ENCODE measurements around the gene SHROOM2.
A peak's percentile ranks its signal among the peaks of the same experiment; 100 is the strongest.
"Not testable (repeated sequence)": the region's sequence is repeated elsewhere in the genome, so short reads cannot be mapped to it uniquely, and the experiment has no call there.

SHROOM2 gene

DNA sequence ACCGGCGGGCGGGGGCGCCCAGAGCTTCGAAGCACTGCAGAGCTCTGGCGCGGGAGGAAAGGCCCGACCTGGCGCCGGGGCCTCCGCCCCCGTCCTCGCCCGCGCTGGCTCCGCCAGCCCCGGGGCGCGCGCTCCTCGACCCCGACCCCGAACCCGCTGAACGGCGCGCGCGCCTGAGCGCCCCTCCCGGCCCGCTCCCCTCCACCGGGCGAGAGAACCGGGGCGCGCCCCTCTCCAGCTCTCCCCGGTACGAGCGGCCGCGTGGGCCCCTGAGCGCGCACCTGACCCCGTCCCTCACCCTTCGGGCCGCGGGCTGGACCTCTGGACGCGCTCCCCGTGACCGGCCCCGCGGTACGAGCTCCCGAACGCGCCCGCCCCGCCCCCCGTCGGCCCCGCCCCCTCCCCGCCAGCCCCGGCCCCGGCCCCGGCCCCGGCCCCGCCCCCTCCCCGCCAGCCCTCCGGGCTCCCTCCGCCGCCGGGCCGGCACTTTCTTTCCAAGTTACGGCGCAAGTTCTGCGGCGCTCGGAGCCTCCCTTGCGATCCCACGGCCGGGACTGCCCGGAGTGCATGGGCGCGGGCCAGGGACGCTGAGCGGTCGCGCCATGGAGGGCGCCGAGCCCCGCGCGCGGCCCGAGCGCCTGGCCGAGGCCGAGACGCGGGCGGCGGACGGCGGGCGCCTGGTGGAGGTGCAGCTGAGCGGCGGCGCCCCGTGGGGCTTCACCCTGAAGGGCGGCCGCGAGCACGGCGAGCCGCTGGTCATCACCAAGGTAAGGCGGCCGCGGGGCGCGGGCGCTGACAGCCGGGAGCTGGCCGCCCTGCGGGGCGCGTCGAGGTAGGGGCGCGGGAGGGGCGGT lies at the start of gene SHROOM2:
Gene SHROOM2, plus strand, starts transcription at position 486 of the 854 bp plus-strand sequence. Its CDS starts 117 bp downstream, at position 603.
- DNase-seq = peak; percentile 2

DNA sequence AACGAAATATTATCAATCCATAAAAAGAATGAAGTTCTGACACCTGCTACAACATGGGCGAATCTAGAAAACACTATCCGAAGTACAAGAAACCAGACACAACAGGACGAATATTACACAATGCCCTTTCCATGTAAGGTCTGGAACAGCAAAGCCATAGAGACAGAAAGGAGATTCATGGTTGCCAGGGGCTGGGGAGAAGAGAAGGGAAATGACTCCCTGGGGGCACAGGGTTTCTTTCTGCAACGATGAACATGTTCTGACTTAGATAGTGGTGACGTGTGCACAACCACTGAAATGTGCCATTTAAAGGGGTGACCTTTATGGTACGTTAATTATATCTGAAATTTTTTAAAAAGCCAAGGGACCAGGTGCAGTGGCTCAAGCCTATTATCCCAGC lies 48.9 kb upstream of the SHROOM2 start:
- DNase-seq = no peak

DNA sequence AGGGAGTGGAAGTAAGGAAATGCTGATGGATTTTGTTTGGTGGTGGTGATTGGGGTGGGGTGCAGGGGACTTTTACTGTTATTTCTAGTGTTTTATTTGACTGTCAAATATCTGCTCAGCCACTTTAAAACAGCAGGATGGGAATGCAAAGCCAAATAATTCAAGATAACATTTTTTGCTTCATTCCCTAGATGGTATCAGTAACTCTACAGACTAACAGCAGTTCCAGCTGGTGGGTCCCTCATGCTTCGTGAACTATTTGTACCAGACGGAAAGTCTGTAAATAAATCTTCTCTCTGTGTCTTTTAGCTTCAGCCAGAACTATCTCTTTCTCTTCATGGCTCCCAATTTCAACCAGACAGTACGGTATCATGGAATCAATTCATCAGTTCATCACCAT lies 48.1 kb upstream of the SHROOM2 start:
- no peak for DNase-seq

GRCh38 chrX:9739130-9739529 lies 47.1 kb upstream of the SHROOM2 start:
- DNase-seq = no peak

GRCh38 chrX:9745417-9746115 lies 40.7 kb upstream of the SHROOM2 start:
- no peak for DNase-seq

DNA sequence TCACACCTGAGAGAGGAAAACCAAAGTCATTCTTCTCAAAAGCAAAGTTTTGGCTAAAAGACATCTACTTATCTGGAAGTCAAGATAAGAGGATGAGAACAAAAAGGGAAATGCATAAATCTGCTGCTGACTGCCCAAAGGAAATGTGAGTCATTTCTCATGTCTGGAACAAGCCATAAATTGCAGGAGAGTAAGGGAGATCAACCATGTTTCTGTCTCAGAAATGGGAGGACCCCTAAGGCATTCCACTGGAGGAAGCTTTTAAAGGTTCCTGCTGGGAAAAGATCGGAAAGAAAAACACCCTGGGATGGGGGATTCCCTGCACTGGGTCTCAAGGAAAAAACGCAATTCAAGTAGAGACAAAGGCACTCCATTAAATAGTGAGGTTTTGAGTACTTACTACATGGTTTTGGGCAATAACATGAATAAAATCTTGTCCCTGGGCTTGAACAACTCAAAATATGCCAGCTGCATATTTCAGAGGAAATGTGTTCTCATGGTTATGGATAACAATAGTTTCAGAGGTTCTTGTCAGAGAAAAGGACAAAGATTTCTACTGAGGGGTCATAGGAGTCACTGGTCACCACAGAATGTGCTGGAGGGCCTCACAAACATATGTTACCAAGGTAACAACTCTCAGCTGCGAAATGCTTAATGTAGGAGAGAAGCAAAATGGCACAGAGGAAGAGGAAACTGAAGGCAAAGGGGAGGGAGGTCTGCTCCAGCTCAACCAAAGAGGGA lies 39.9 kb upstream of the SHROOM2 start:
- no peak for DNase-seq

DNA sequence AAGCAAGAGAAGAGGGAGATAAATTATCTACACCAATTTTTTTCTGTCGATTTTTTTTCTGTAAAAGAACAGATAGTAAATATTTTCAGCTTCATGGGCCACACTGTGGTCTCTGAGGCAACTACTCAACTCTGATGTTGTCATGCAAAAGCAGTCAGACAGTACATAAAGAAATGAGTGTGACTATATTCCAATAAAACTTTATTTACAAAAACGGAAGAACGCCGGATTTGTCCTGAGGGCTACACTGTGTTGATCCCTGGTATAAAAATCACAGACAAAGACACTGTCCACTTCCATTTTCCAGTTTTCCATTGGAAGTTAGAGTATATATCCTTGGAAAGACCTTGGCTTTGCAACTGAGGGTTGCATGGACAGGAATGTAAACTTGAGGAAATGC lies 38.6 kb upstream of the SHROOM2 start:
- no peak for DNase-seq

GRCh38 chrX:9749146-9749692 lies 37.0 kb upstream of the SHROOM2 start:
- DNase-seq = no peak

DNA sequence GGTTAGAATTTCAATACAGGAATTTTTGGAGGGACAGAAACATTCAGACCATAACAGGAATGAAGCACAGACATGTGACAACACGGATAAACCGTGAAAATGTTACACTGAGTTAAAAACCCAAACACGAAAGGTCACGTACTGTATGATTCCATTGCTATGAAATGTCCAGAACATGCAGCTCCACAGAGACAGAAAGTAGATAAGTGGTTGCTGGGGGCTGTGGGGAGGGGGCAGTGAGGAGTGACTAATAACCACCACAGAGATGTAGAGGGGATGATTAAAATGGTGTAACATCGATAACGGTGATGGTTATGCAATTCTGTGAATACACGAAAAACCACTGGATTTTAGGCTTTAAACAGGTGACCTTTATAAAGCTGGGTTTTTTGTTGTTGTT lies 28.9 kb upstream of the SHROOM2 start:
- DNase-seq = no peak

- no peak for DNase-seq
Observed at GRCh38 chrX:9758021-9758638, 28.1 kb upstream of the SHROOM2 start.

GRCh38 chrX:9759337-9759736 lies 26.9 kb upstream of the SHROOM2 start:
- no peak for DNase-seq

DNA sequence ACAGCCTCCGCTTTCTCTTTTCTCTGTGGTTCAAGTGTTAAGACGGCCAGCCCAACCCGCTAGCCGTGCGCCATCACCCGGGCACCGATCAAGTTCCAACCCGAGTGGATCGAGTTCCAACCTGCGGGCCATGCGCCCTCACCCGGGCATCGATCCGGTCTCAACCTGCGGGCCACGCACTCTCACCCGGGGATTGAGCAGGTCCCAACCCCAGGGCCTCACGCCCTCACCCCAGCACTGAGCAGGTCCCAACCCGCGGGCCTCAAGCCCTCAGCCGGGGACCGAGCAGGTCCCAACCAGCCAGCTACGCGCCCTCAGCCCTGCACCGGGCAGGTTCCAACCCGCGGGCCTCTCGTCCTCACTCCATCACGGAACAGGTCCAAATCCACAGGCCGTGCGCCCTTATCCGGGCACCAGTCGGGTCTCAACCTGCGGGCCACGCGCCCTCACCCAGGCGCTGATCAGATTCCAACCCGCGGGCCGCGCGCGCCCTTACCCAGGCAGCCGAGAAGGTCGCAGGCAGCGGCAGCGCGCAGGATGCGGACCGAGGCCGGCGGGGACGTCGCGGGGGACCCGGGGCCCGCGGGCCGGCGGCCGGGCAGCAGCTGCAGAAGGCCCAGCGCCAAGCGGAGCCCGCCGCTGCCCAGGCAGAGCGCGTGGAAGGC lies 21.0 kb upstream of the SHROOM2 start:
- DNase-seq = no peak

DNA sequence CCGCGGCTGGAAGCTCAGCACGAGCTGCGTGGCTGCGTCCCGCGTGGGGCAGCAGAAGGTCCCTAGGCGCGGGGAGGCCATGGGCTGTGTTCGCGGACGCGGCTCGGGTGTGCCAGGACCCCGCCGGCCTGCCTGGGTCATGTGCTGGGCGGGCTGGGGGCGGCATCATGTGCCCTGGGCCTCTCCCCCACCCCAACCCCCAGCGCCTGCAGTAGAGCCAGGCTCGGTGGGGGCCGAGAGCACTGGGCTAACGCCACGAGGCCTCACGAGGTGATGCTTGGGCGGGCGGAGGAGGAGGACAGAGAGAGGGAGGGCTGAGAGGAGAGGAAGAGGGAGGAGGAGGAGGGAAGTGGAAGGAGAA lies 20.5 kb upstream of the SHROOM2 start, which contains the start of gene GPR143:
Gene GPR143, minus strand, starts transcription at position 111 of the 361 bp plus-strand sequence. Its CDS starts 30 bp downstream, at position 81.
- DNase-seq = no peak

DNA sequence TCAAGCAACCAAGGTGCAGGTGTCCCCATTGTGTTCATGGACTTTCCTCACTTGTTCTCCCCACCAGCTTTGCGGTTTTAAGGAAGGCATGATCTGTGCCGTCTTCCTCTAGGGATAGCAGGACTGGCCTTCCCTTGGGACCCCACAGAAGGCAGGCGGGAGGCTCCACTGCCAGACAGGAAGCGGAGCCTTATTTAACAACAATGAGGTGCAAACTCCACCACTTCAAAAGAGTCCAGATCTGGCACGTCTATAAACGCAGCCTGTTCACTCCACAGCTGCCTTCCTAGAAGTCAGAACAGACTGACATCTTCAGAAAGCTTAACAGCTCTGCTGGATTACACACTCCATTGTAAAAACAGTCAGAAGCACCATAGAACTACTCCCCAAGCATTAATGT lies 18.9 kb upstream of the SHROOM2 start:
- no peak for DNase-seq

GRCh38 chrX:9768321-9768839 lies 17.8 kb upstream of the SHROOM2 start:
- DNase-seq = not testable (repeated sequence)

GRCh38 chrX:9770319-9770718 lies 15.9 kb upstream of the SHROOM2 start:
- DNase-seq = no peak

GRCh38 chrX:9772943-9773342 lies 13.3 kb upstream of the SHROOM2 start:
- DNase-seq = no peak

GRCh38 chrX:9775930-9776329 lies 10.3 kb upstream of the SHROOM2 start:
- DNase-seq = no peak

DNA sequence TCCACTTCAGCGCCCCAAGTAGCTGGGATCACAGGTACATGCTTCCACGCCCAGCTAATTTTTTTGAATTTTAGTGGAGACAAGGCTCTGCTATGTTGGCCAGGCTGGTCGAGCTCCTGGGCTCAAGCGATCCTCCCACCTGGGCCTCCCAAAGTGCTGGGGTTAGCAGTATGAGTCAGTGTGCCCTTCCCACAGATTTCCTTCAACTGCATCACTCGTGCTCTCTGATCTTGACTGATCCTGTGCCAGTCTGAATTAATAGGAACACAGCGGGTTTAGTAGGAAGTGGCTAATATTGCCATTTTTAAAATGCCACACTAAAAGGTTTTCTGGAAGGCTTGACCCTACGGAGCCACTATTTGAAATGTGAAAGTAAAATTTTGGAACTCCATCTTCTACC lies 4.3 kb upstream of the SHROOM2 start:
- no peak for DNase-seq

GRCh38 chrX:9784332-9784731 lies 1.9 kb upstream of the SHROOM2 start:
- no peak for DNase-seq

- DNase-seq = no peak
Observed at GRCh38 chrX:9785254-9785943, 830 bp upstream of the SHROOM2 start.
